ENCODE measurements around the gene HYI.

GRCh38 chr1:43427941-43428340 is 25.8 kb downstream of the HYI start:
- TF ChIP-seq, protein P1, sequence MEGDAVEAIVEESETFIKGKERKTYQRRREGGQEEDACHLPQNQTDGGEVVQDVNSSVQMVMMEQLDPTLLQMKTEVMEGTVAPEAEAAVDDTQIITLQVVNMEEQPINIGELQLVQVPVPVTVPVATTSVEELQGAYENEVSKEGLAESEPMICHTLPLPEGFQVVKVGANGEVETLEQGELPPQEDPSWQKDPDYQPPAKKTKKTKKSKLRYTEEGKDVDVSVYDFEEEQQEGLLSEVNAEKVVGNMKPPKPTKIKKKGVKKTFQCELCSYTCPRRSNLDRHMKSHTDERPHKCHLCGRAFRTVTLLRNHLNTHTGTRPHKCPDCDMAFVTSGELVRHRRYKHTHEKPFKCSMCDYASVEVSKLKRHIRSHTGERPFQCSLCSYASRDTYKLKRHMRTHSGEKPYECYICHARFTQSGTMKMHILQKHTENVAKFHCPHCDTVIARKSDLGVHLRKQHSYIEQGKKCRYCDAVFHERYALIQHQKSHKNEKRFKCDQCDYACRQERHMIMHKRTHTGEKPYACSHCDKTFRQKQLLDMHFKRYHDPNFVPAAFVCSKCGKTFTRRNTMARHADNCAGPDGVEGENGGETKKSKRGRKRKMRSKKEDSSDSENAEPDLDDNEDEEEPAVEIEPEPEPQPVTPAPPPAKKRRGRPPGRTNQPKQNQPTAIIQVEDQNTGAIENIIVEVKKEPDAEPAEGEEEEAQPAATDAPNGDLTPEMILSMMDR (IDR thresholded peaks at IDR 0.05), result no peak
- no peak for TF ChIP-seq SIN3A (IDR thresholded peaks at IDR 0.05; ENCODE audit: borderline replicate concordance, insufficient read depth, low read depth, low read length)
- TF ChIP-seq REST (IDR thresholded peaks at IDR 0.05; ENCODE audit: insufficient read depth in 1 of 2, low read depth in 2 of 2, low read length in 1 of 2), result no peak
- no peak for TF ChIP-seq POLR2AphosphoS5 (IDR thresholded peaks at IDR 0.05; ENCODE audit: low read depth, low read length)
- no peak for TF ChIP-seq TCF7L2 (IDR thresholded peaks at IDR 0.05; ENCODE audit: low read depth, low read length)
